ENCODE measurements around the gene ACO1. TPM values are rescaled to one million over a fixed set of nuclear protein-coding genes. Genes with fewer than 3 reads are reported as not detected.

ACO1 gene
- total and polyA plus RNA-seq, 2 donors (not counting 3 experiments of a cell fraction or from before 2014, with no cell fraction given): 51.6 to 54.1 TPM

DNA sequence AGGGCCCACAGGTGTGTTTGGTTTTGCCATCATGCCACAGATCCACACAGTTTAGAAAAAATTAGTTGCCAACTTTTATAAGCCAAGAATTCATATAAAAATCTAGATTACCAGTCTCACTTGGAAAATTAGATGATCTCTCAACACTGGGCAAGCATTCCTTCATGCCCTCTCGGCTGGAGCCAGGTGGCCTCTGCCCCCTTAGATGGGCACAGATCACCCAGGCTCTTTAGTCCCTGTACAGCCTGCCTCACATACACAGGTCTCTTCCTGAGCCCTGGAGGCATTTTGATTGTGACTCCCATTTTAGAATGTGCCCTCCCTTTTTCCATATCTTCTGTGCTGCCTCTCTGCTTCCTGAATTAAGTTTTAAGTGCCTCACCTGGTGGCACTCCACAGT lies 20.0 kb downstream of the ACO1 start:
- H3K27me3 ChIP-seq (ENCODE audit: control insufficient read depth in 2 of 2, insufficient read depth in 2 of 2, low read length in 2 of 2): no peaks in the 10 kb centered on the region
- H3K4me2 ChIP-seq (ENCODE audit: insufficient read depth, low read length): no peak overlapping the region
- no peak overlapping the region for H2AFZ ChIP-seq (ENCODE audit: low read depth, low read length)
- FAIRE-seq (no peak), DNase-seq (ENCODE audit: low read depth, low spot score) (no peak)
- TF ChIP-seq POLR2AphosphoS5 (IDR thresholded peaks at IDR 0.05; ENCODE audit: insufficient read depth, low read depth, low read length): no peak
- TF ChIP-seq, protein P1, sequence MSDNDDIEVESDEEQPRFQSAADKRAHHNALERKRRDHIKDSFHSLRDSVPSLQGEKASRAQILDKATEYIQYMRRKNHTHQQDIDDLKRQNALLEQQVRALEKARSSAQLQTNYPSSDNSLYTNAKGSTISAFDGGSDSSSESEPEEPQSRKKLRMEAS (IDR thresholded peaks at IDR 0.05; ENCODE audit: insufficient read depth, insufficient read length): no peak
- dilution Hi-C loops (cut with MboI; ENCODE audit: extremely low pct_ligation_motif_present, low sequenced_read_pairs): no loop called here
- peaks cover 14% of the 10 kb centered on the region for H3K79me2 ChIP-seq (ENCODE audit: control insufficient read depth, insufficient read depth, low read length)
- H3K36me3 ChIP-seq (ENCODE audit: control insufficient read depth in 2 of 2, extremely low read depth in 1 of 2, insufficient read depth in 2 of 2, low read length in 2 of 2): peaks cover 6 to 9% of the 10 kb centered on the region in 2 experiments
- no peaks in the 10 kb centered on the region for H3K9me1 ChIP-seq (replicated peaks; ENCODE audit: control insufficient read depth, extremely low read depth, insufficient read depth, low read length)
- H3K9me3 ChIP-seq (replicated peaks; ENCODE audit: control insufficient read depth, insufficient read depth, low read length): no peaks in the 10 kb centered on the region
- intact Hi-C loops (cut with micrococcal nuclease): no loop called here
- H4K20me1 ChIP-seq (replicated peaks; ENCODE audit: control insufficient read depth, extremely low read depth, insufficient read depth, low read length): no peaks in the 10 kb centered on the region
- H3K4me1 ChIP-seq (ENCODE audit: control insufficient read depth, extremely low read depth, insufficient read depth, low read length): peaks cover 3% of the 10 kb centered on the region
- ChIA-PET POLR2A (no interaction called here), CTCF (interaction anchor here (1.4 to 1.9 kb wide), 3 partner anchors 8 to 175 kb away, joined by 4 to 10 read pairs (median 5); no protein-coding TSS in a partner anchor)
- H3K4me3 ChIP-seq (replicated peaks in 1 of 3; ENCODE audit: insufficient read depth in 1 of 3, low read depth in 1 of 3, low read length in 3 of 3): no peak overlapping the region
- H3K9ac ChIP-seq (replicated peaks; ENCODE audit: extremely low read depth, insufficient read depth, low read length): no peak overlapping the region
- H3K27ac ChIP-seq (ENCODE audit: insufficient read depth, low read depth, low read length): no peak overlapping the region
- no TSS peak for BruUV-seq (replicated peaks)

DNA sequence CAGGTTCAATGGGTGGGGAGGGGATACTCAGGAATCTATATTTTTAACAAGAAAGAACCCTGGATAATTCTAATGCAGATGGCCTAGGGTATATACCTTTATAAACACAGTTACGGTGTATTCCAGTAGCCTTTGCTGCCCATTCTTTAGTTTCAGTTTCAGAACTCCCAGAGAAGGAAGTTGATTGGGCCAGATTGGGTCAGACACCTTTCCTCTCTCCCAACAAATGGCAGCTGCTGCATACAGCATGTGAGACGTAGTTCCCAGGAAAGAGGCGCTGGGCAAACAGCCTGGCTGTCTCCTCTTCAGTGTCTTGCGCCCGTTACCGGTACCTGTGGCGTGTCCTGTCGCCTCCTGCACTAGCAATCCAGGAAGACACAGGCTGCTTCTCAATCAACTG lies 20.4 kb downstream of the ACO1 start:
- intact Hi-C loops (cut with micrococcal nuclease): no loop called here
- Histone ChIP-seq H3K27me3 (ENCODE audit: control insufficient read depth in 2 of 2, insufficient read depth in 2 of 2, low read length in 2 of 2) (no peaks in the 10 kb centered on the region), H3K4me1 (ENCODE audit: control insufficient read depth, extremely low read depth, insufficient read depth, low read length) (peaks cover 3% of the 10 kb centered on the region), H4K20me1 (replicated peaks; ENCODE audit: control insufficient read depth, extremely low read depth, insufficient read depth, low read length) (no peaks in the 10 kb centered on the region), H3K4me2 (ENCODE audit: insufficient read depth, low read length) (no peak overlapping the region), H3K9ac (replicated peaks; ENCODE audit: extremely low read depth, insufficient read depth, low read length) (no peak overlapping the region), H3K79me2 (ENCODE audit: control insufficient read depth, insufficient read depth, low read length) (peaks cover 14% of the 10 kb centered on the region), H3K4me3 (replicated peaks in 1 of 3; ENCODE audit: insufficient read depth in 1 of 3, low read depth in 1 of 3, low read length in 3 of 3) (no peak overlapping the region), H3K27ac (ENCODE audit: insufficient read depth, low read depth, low read length) (no peak overlapping the region), H3K9me3 (replicated peaks; ENCODE audit: control insufficient read depth, insufficient read depth, low read length) (no peaks in the 10 kb centered on the region), H2AFZ (ENCODE audit: low read depth, low read length) (no peak overlapping the region), H3K9me1 (replicated peaks; ENCODE audit: control insufficient read depth, extremely low read depth, insufficient read depth, low read length) (no peaks in the 10 kb centered on the region), H3K36me3 (ENCODE audit: control insufficient read depth in 2 of 2, extremely low read depth in 1 of 2, insufficient read depth in 2 of 2, low read length in 2 of 2) (peaks cover 6 to 9% of the 10 kb centered on the region in 2 experiments)
- ChIA-PET POLR2A (no interaction called here), CTCF (no interaction called here)
- no peak for FAIRE-seq
- dilution Hi-C loops (cut with MboI; ENCODE audit: extremely low pct_ligation_motif_present, low sequenced_read_pairs): no loop called here
- no peak for DNase-seq (ENCODE audit: low read depth, low spot score)
- TF ChIP-seq, protein P2, sequence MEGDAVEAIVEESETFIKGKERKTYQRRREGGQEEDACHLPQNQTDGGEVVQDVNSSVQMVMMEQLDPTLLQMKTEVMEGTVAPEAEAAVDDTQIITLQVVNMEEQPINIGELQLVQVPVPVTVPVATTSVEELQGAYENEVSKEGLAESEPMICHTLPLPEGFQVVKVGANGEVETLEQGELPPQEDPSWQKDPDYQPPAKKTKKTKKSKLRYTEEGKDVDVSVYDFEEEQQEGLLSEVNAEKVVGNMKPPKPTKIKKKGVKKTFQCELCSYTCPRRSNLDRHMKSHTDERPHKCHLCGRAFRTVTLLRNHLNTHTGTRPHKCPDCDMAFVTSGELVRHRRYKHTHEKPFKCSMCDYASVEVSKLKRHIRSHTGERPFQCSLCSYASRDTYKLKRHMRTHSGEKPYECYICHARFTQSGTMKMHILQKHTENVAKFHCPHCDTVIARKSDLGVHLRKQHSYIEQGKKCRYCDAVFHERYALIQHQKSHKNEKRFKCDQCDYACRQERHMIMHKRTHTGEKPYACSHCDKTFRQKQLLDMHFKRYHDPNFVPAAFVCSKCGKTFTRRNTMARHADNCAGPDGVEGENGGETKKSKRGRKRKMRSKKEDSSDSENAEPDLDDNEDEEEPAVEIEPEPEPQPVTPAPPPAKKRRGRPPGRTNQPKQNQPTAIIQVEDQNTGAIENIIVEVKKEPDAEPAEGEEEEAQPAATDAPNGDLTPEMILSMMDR (IDR thresholded peaks at IDR 0.05; ENCODE audit: extremely low read depth in 1 of 2, insufficient read depth in 1 of 2, low read depth in 1 of 2, low read length in 2 of 2): no peak
- no peak for TF ChIP-seq MYC (IDR thresholded peaks at IDR 0.05; ENCODE audit: low read depth, low read length)
- TF ChIP-seq, protein P1 (IDR thresholded peaks at IDR 0.05; ENCODE audit: insufficient read depth, insufficient read length): no peak
- no peak for TF ChIP-seq POLR2AphosphoS5 (IDR thresholded peaks at IDR 0.05; ENCODE audit: insufficient read depth, low read depth, low read length)
- TF ChIP-seq EZH2 (IDR thresholded peaks at IDR 0.05; ENCODE audit: borderline replicate concordance, low read depth, low read length, severe bottlenecking): no peak
- TF ChIP-seq POLR2A (IDR thresholded peaks at IDR 0.05; ENCODE audit: low read depth, low read length): no peak
- no peak for TF ChIP-seq JUN (IDR thresholded peaks at IDR 0.05; ENCODE audit: borderline replicate concordance, insufficient read depth, insufficient read length, low read depth)
- no peak for TF ChIP-seq GATA2 (IDR thresholded peaks at IDR 0.05; ENCODE audit: insufficient read depth, insufficient read length, low read depth, low read length)
- no peak for TF ChIP-seq FOS (IDR thresholded peaks at IDR 0.05; ENCODE audit: borderline replicate concordance, insufficient read depth, low read length)
- BruUV-seq (replicated peaks): no TSS peak

Measured in endothelial cell of umbilical vein (primary cell).